Body of pancreas (tissue), 4 donors: Measurements from ENCODE around the gene CCNY. TPM values are rescaled to one million over a fixed set of nuclear protein-coding genes. Genes with fewer than 3 reads are reported as not detected.
"Not testable (repeated sequence)": the region's sequence is repeated elsewhere in the genome, so short reads cannot be mapped to it uniquely, and the experiment has no call there.

Experiments used
- ATAC-seq: fragments of 150-250 bp; one replicate; pipeline ENCODE4 v1.9.1; 2016
- DNase-seq, 4 donors: peaks; one replicate each; pipeline ENCODE4 v3.0.0-alpha.2; 2019
- H3K27ac ChIP-seq, 4 donors: fragments of 200-600 bp; sonication (generic); 1 replicate in 3 of 4; 2 replicates in 1 of 4; pipeline versions ENCODE4 v1.5.1 to v1.6.1; 2016 to 2019; ENCODE audit warnings: mild to moderate bottlenecking in 1 of 4, mixed read lengths in 1 of 4, moderate library complexity in 1 of 4
- H3K27me3 ChIP-seq, 2 donors: fragments of 200-600 bp; sonication (generic); one replicate each; pipeline ENCODE4 v1.6.0; 2016; ENCODE audit warnings: mild to moderate bottlenecking in 1 of 2
- H3K36me3 ChIP-seq, 2 donors: fragments of 200-600 bp; sonication (generic); replicated peaks in 1 of 2; 2 replicates each; pipeline ENCODE4 v1.5.1; 2016; ENCODE audit warnings: low read depth in 2 of 2; ENCODE audit not compliant: insufficient read depth in 1 of 2
- H3K4me1 ChIP-seq: fragments of 200-600 bp; sonication (generic); one replicate; pipeline ENCODE4 v1.6.0; 2016
- H3K4me3 ChIP-seq, 2 donors: fragments of 200-600 bp; sonication (generic); 1 replicate in 1 of 2; 2 replicates in 1 of 2; pipeline ENCODE4 v1.5.1; 2016 to 2019
- H3K9me3 ChIP-seq, 3 donors: fragments of 200-600 bp; sonication (generic); 1 replicate in 2 of 3; 2 replicates in 1 of 3; pipeline ENCODE4 v1.5.1; 2016
- CTCF ChIP-seq, 7 experiments: fragments of 450-650 bp in 4 of 7; fragments of 200-600 bp in 3 of 7; sonication (generic) in 3 of 7; IDR thresholded peaks; one replicate each; pipeline ENCODE4 v1.5.1; 2016 to 2019; ENCODE audit warnings: antibody characterized with exemption in 7 of 7
- POLR2A ChIP-seq, 3 donors: fragments of 450-650 bp; IDR thresholded peaks; one replicate each; pipeline ENCODE4 v1.6.1; 2016; ENCODE audit warnings: antibody characterized with exemption in 3 of 3, mild to moderate bottlenecking in 2 of 3
- WGBS, 2 donors: methylation state at CpG; one replicate each; pipeline ENCODE4 v1.1.5; 2017; 5-methylcytosine and 5-hydroxymethylcytosine counted together
- intact Hi-C: fragments of 100-400 bp; cut with DNase I; formaldehyde crosslinking; loops from one replicate; pipeline ENCODE4 v1.15.1; 2023
- total RNA-seq, 2 donors: library from RNA; depleted of rRNA; stranded (reverse); fragments of >200 nt; gene quantifications; one replicate each; pipeline ENCODE4 v1.1.0, GENCODE V29; 2016

Gene CCNY
- total RNA-seq, 2 donors from 2014 or later, result 9.6 to 18.9 TPM

GRCh38 chr10:35397953-35398352, 61.6 kb downstream of the CCNY start:
- H3K9me3 ChIP-seq, result no peaks in the 10 kb centered on the region
- intact Hi-C loops, result no loop called here
- ATAC-seq (no peak), DNase-seq (no peak)
- H3K27me3 ChIP-seq, result no peaks in the 10 kb centered on the region
- H3K4me3 ChIP-seq, result no peak overlapping the region
- peaks cover 46% of the 10 kb centered on the region for H3K4me1 ChIP-seq
- 89 to 93% methylated on average over 4 of the region's 4 CpGs for WGBS, 2 donors
- H3K36me3 ChIP-seq, result no peaks in the 10 kb centered on the region
- TF ChIP-seq POLR2A (IDR thresholded peaks at IDR 0.05) (no peak), CTCF (IDR thresholded peaks at IDR 0.05) (no peak)
- H3K27ac ChIP-seq, result no peak overlapping the region

GRCh38 chr10:35398355-35398754, 62.0 kb downstream of the CCNY start:
- Histone ChIP-seq H3K4me3 (no peak overlapping the region), H3K36me3 (no peaks in the 10 kb centered on the region), H3K9me3 (no peaks in the 10 kb centered on the region), H3K27me3 (no peaks in the 10 kb centered on the region), H3K27ac (no peak overlapping the region), H3K4me1 (peaks cover 46% of the 10 kb centered on the region)
- WGBS, 2 donors, result 61% methylated on average over 8 of the region's 8 CpGs
- no peak for ATAC-seq
- DNase-seq, result no peak
- TF ChIP-seq CTCF (IDR thresholded peaks at IDR 0.05) (no peak), POLR2A (IDR thresholded peaks at IDR 0.05) (no peak)
- intact Hi-C loops, result no loop called here

GRCh38 chr10:35398908-35399307, 62.6 kb downstream of the CCNY start:
- TF ChIP-seq CTCF (IDR thresholded peaks at IDR 0.05) (no peak), POLR2A (IDR thresholded peaks at IDR 0.05) (no peak)
- H3K4me1 ChIP-seq, result peaks cover 46% of the 10 kb centered on the region
- H3K27me3 ChIP-seq, result no peaks in the 10 kb centered on the region
- 89 to 97% methylated on average over 7 of the region's 7 CpGs for WGBS, 2 donors
- DNase-seq (no peak), ATAC-seq (no peak)
- H3K36me3 ChIP-seq, result no peaks in the 10 kb centered on the region
- intact Hi-C loops, result no loop called here
- no peak overlapping the region for H3K27ac ChIP-seq
- H3K4me3 ChIP-seq, result no peak overlapping the region
- H3K9me3 ChIP-seq, result no peaks in the 10 kb centered on the region

GRCh38 chr10:35399414-35400009, 63.2 kb downstream of the CCNY start:
- Histone ChIP-seq H3K4me3 (no peak overlapping the region), H3K4me1 (peaks cover 40% of the 10 kb centered on the region), H3K27ac (no peak overlapping the region), H3K27me3 (no peaks in the 10 kb centered on the region), H3K9me3 (no peaks in the 10 kb centered on the region), H3K36me3 (no peaks in the 10 kb centered on the region)
- no peak for TF ChIP-seq POLR2A (IDR thresholded peaks at IDR 0.05)
- TF ChIP-seq CTCF (IDR thresholded peaks at IDR 0.05), result no peak
- ATAC-seq (no peak), DNase-seq (no peak)
- 70 to 76% methylated on average over 6 of the region's 6 CpGs for WGBS, 2 donors
- intact Hi-C loops, result no loop called here

GRCh38 chr10:35400595-35401268, 64.4 kb downstream of the CCNY start:
- no peak for DNase-seq
- Histone ChIP-seq H3K36me3 (no peaks in the 10 kb centered on the region), H3K9me3 (no peaks in the 10 kb centered on the region), H3K4me1 (peaks cover 29% of the 10 kb centered on the region), H3K4me3 (no peak overlapping the region), H3K27ac (no peak overlapping the region), H3K27me3 (no peaks in the 10 kb centered on the region)
- TF ChIP-seq CTCF (IDR thresholded peaks at IDR 0.05) (no peak), POLR2A (IDR thresholded peaks at IDR 0.05) (no peak)
- ATAC-seq, result no peak
- 71 to 75% methylated on average over 8 of the region's 8 CpGs for WGBS, 2 donors
- intact Hi-C loops, result no loop called here

- H3K27ac ChIP-seq, intact Hi-C loops, DNase-seq, H3K4me3 ChIP-seq, H3K36me3 ChIP-seq, H3K27me3 ChIP-seq, ATAC-seq, H3K9me3 ChIP-seq: not testable (repeated sequence)
- H3K4me1 ChIP-seq, result peaks cover 13% of the 10 kb centered on the region
- WGBS, 2 donors, result 95 to 96% methylated on average over 5 of the region's 5 CpGs
Observed at GRCh38 chr10:35403491-35403890, 67.2 kb downstream of the CCNY start.

GRCh38 chr10:35404077-35404476, 67.8 kb downstream of the CCNY start:
- H3K27ac ChIP-seq, H3K9me3 ChIP-seq, intact Hi-C loops, H3K27me3 ChIP-seq, H3K4me3 ChIP-seq, ATAC-seq, H3K36me3 ChIP-seq: not testable (repeated sequence)
- DNase-seq, result peak in 1 of 4 donors; percentile 20
- 85 to 93% methylated on average over 2 of the region's 2 CpGs for WGBS, 2 donors
- peaks cover 13% of the 10 kb centered on the region for H3K4me1 ChIP-seq
